HG02870 (cell line): ENCODE data around the gene MAPKAPK2.
A peak's percentile ranks its signal among the peaks of the same experiment; 100 is the strongest.
"Not testable (repeated sequence)": the region's sequence is repeated elsewhere in the genome, so short reads cannot be mapped to it uniquely, and the experiment has no call there.

Source experiments
- ATAC-seq: cut with Tn5 transposase; IDR thresholded peaks from one replicate; pipeline ENCODE4 v1.9.1; 2021; ENCODE audit warnings: mild to moderate bottlenecking, moderate library complexity; ENCODE audit not compliant: unreplicated experiment

The MAPKAPK2 gene

GRCh38 chr1:206684478-206685333 is at the start of gene MAPKAPK2:
Gene MAPKAPK2, plus strand, starts transcription at chr1:206684905. Its CDS starts 325 bp downstream, at chr1:206685230.
- no peak for ATAC-seq

- peak; percentile 82 for ATAC-seq
These were observed 49.4 kb upstream of the MAPKAPK2 start, which contains the start of gene DYRK3 for GRCh38 chr1:206635080-206635977. Gene DYRK3, plus strand, starts transcription at chr1:206635536. Its CDS starts 168 bp downstream, at chr1:206635704.

- ATAC-seq = no peak
These were observed 48.7 kb upstream of the MAPKAPK2 start for GRCh38 chr1:206635978-206636345.

- ATAC-seq = no peak
These were observed 48.0 kb upstream of the MAPKAPK2 start for GRCh38 chr1:206636671-206637070.

- ATAC-seq = no peak
These were observed 47.1 kb upstream of the MAPKAPK2 start for GRCh38 chr1:206637605-206638004.

- ATAC-seq = not testable (repeated sequence)
These were observed 42.6 kb upstream of the MAPKAPK2 start for GRCh38 chr1:206642074-206642473.

GRCh38 chr1:206643118-206643698 is 41.5 kb upstream of the MAPKAPK2 start:
- ATAC-seq = no peak

- no peak for ATAC-seq
These were observed 38.2 kb upstream of the MAPKAPK2 start for GRCh38 chr1:206646504-206646903.

GRCh38 chr1:206647224-206647623 is 37.5 kb upstream of the MAPKAPK2 start:
- ATAC-seq = no peak

GRCh38 chr1:206649261-206649921 is 35.3 kb upstream of the MAPKAPK2 start:
- ATAC-seq = no peak

GRCh38 chr1:206651014-206651413 is 33.7 kb upstream of the MAPKAPK2 start:
- ATAC-seq = no peak

GRCh38 chr1:206651958-206652890 is 32.5 kb upstream of the MAPKAPK2 start:
- no peak for ATAC-seq

- no peak for ATAC-seq
These were observed 30.8 kb upstream of the MAPKAPK2 start for GRCh38 chr1:206653715-206654459.

GRCh38 chr1:206654828-206655227 is 29.9 kb upstream of the MAPKAPK2 start:
- no peak for ATAC-seq

GRCh38 chr1:206655471-206655882 is 29.2 kb upstream of the MAPKAPK2 start:
- no peak for ATAC-seq

- no peak for ATAC-seq
These were observed 27.8 kb upstream of the MAPKAPK2 start for GRCh38 chr1:206656936-206657335.

GRCh38 chr1:206657751-206658150 is 27.0 kb upstream of the MAPKAPK2 start:
- no peak for ATAC-seq

- no peak for ATAC-seq
These were observed 26.3 kb upstream of the MAPKAPK2 start for GRCh38 chr1:206658264-206658980.
